Testis (tissue), 2 donors: ENCODE results near the gene BIVM.

Experiments
- POLR2A ChIP-seq: fragments of 450-650 bp; IDR thresholded peaks from one replicate; pipeline ENCODE4 v1.6.1; 2017; ENCODE audit warnings: antibody characterized with exemption, mild to moderate bottlenecking, moderate library complexity
- TF ChIP-seq, protein P1 (sequence below), 3 experiments: fragments of 450-650 bp in 2 of 3; fragments of 200-600 bp in 1 of 3; sonication (generic) in 1 of 3; IDR thresholded peaks; one replicate each; pipeline ENCODE4 v1.5.1; 2016 to 2019; ENCODE audit warnings: antibody characterized with exemption in 3 of 3, mild to moderate bottlenecking in 2 of 3, moderate library complexity in 1 of 3

DNA sequence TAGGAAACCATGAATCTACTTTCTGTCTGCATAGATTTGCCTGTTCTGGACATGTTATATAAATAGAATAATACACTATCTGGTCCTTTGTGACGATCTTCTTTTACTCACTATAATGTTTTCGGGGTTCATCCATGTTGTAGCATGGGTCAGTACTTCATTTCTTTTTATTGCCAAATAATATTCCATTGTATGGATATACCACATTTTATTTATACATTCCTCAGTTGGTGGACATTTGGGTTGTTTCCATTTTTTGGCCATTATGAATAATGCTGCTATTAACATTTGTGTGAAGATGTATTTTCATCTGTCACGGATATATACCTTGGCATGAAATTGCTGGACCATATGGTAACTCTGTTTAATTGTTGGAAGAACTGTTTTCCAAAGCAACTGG lies 6.8 kb downstream of the BIVM start:
- TF ChIP-seq, protein P1, sequence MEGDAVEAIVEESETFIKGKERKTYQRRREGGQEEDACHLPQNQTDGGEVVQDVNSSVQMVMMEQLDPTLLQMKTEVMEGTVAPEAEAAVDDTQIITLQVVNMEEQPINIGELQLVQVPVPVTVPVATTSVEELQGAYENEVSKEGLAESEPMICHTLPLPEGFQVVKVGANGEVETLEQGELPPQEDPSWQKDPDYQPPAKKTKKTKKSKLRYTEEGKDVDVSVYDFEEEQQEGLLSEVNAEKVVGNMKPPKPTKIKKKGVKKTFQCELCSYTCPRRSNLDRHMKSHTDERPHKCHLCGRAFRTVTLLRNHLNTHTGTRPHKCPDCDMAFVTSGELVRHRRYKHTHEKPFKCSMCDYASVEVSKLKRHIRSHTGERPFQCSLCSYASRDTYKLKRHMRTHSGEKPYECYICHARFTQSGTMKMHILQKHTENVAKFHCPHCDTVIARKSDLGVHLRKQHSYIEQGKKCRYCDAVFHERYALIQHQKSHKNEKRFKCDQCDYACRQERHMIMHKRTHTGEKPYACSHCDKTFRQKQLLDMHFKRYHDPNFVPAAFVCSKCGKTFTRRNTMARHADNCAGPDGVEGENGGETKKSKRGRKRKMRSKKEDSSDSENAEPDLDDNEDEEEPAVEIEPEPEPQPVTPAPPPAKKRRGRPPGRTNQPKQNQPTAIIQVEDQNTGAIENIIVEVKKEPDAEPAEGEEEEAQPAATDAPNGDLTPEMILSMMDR (IDR thresholded peaks at IDR 0.05), result no peak
- TF ChIP-seq POLR2A, result no peak
